Vagina (tissue), 2 donors: ENCODE measurements around the gene FAM3C.

Source experiments
- CTCF ChIP-seq, 3 experiments: fragments of 450-650 bp in 2 of 3; fragments of 200-600 bp in 1 of 3; sonication (generic) in 1 of 3; IDR thresholded peaks; one replicate each; pipeline ENCODE4 v1.5.1; 2017 to 2019; ENCODE audit warnings: antibody characterized with exemption in 3 of 3, mild to moderate bottlenecking in 2 of 3, moderate library complexity in 2 of 3
- POLR2A ChIP-seq, 2 donors: fragments of 450-650 bp; IDR thresholded peaks; one replicate each; pipeline ENCODE4 v1.6.1; 2017; ENCODE audit warnings: antibody characterized with exemption in 2 of 2, mild to moderate bottlenecking in 2 of 2, moderate library complexity in 2 of 2

- TF ChIP-seq CTCF (IDR thresholded peaks at IDR 0.05) (no peak), POLR2A (IDR thresholded peaks at IDR 0.05) (no peak)
These were observed 82.8 kb downstream of the FAM3C start for GRCh38 chr7:121313220-121313792.
